Dendritic cell treated with granulocyte-macrophage colony-stimulating factor and Interleukin-4, amounts not matched to agents 40 ng/mL and 50 ng/mL, for 4 days (primary cell): ENCODE measurements around the gene FMC1.
"Not testable (repeated sequence)": the region's sequence is repeated elsewhere in the genome, so short reads cannot be mapped to it uniquely, and the experiment has no call there.

ENCODE experiments used
- H3K27ac Mint-ChIP-seq: one replicate; pipeline ENCODE4 v1.8.0; 2022; ENCODE audit warnings: mild to moderate bottlenecking, mixed read lengths
- H3K27me3 Mint-ChIP-seq: one replicate; pipeline ENCODE4 v1.8.0; 2022; ENCODE audit warnings: mild to moderate bottlenecking, mixed read lengths
- H3K36me3 Mint-ChIP-seq: one replicate; pipeline ENCODE4 v1.8.0; 2022; ENCODE audit warnings: low read depth, mixed read lengths
- H3K4me1 Mint-ChIP-seq: one replicate; pipeline ENCODE4 v1.8.0; 2022; ENCODE audit warnings: low read depth, mixed read lengths
- H3K4me3 Mint-ChIP-seq: one replicate; pipeline ENCODE4 v1.8.0; 2022; ENCODE audit warnings: mild to moderate bottlenecking, moderate library complexity, mixed read lengths
- H3K9me3 Mint-ChIP-seq: one replicate; pipeline ENCODE4 v1.8.0; 2022; ENCODE audit warnings: mixed read lengths
- intact Hi-C: fragments of 100-400 bp; cut with micrococcal nuclease; formaldehyde crosslinking; loops from one replicate; pipeline ENCODE4 v1.15.0; 2022

Gene FMC1

GRCh38 chr7:139330333-139331030 is 10.7 kb upstream of the FMC1 start:
- intact Hi-C loops: no loop called here
- no peaks in the 10 kb centered on the region for H3K36me3 Mint-ChIP-seq
- peaks cover 1% of the 10 kb centered on the region for H3K27me3 Mint-ChIP-seq
- no peak overlapping the region for H3K27ac Mint-ChIP-seq
- H3K4me1 Mint-ChIP-seq: no peaks in the 10 kb centered on the region
- H3K9me3 Mint-ChIP-seq: no peaks in the 10 kb centered on the region
- H3K4me3 Mint-ChIP-seq: no peak overlapping the region

DNA sequence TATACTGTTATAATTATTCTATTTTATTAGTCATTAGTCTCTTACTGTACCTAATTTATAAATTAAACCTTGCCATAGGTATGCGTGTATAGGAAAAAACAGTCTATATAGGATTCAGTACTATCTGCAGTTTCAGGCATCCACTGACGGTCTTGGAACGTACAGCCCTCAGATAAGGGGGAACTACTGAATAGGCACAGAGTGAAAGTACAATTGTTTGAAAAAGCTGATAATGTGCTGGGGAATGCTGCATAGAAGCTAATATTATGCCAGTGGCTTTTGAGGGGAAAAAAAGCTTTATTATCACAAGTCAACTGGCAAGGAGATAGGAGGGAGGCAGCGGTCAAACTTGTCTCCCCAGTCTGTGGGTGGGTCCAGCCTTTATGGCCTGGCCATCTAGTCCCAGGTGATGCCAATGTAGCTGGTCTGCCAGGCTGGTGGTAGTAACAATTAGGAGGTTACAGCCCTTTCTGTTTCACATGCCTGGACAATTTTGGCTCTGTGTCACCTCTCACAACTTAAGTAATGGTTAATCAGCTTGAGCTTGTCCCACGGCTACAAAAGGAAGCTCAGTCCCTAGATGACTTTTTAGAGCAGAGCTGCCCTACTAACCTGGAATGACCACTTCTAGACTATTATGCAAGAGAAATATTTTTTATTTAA is 8.3 kb upstream of the FMC1 start:
- peaks cover 1% of the 10 kb centered on the region for H3K27me3 Mint-ChIP-seq
- H3K27ac Mint-ChIP-seq: no peak overlapping the region
- no peaks in the 10 kb centered on the region for H3K36me3 Mint-ChIP-seq
- intact Hi-C loops: no loop called here
- H3K9me3 Mint-ChIP-seq: no peaks in the 10 kb centered on the region
- no peak overlapping the region for H3K4me3 Mint-ChIP-seq
- no peaks in the 10 kb centered on the region for H3K4me1 Mint-ChIP-seq

- H3K27ac Mint-ChIP-seq, H3K36me3 Mint-ChIP-seq, H3K4me3 Mint-ChIP-seq, H3K9me3 Mint-ChIP-seq, intact Hi-C loops, H3K4me1 Mint-ChIP-seq, H3K27me3 Mint-ChIP-seq: not testable (repeated sequence)
Observed at GRCh38 chr7:139333443-139333842, 7.7 kb upstream of the FMC1 start.

GRCh38 chr7:139334399-139335150 is 6.6 kb upstream of the FMC1 start:
- no peaks in the 10 kb centered on the region for H3K36me3 Mint-ChIP-seq
- H3K27ac Mint-ChIP-seq: no peak overlapping the region

DNA sequence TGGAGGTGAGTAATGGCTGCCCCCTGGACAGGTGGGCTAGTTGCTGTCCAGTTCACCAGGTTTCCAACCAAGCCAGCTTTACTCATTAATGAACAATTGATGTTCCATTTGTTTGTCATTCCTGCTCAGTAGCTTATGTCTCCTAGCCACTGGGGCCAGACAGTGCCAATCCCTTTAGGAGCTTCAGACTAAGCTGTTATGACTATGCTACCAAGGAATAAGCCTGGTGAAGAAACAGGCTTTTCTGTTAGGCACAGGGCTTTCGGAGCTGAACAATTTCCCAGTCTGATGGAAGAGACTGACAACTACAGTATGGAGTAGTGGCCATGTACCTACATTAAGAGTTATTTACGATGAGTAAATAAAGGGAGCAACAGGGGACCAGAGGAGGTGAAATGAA is 2.1 kb upstream of the FMC1 start:
- H3K9me3 Mint-ChIP-seq: no peaks in the 10 kb centered on the region

More at GRCh38 chr7:139334399-139335150, 6.6 kb upstream of the FMC1 start:
- H3K9me3 Mint-ChIP-seq: no peaks in the 10 kb centered on the region
- intact Hi-C loops: no loop called here
- H3K27me3 Mint-ChIP-seq: peaks cover 1% of the 10 kb centered on the region
- H3K4me1 Mint-ChIP-seq: peaks cover 4% of the 10 kb centered on the region
- H3K4me3 Mint-ChIP-seq: no peak overlapping the region

DNA sequence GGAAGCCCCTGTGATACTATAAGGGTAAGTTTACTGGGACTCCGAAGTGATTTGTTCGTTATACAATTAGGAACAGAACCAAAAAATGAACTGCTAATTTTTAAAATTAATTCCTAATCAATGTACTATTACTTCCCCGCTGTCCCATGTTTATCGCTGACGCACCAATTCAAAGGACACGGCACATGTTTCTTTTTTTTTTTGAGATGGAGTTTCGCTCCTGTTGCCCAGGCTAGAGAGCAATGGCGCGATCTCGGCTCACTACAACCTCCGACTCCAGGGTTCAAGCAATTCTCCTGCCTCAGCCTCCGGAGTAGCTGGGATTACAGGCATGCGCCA is 1.5 kb upstream of the FMC1 start:
- intact Hi-C loops: loop anchor here (2.0 kb wide), 2 partner anchors 109 to 231 kb away; partner anchors contain the start of genes UBN2 and ZC3HAV1
- H3K9me3 Mint-ChIP-seq: no peaks in the 10 kb centered on the region

More for the DNA sequence above, 2.1 kb upstream of the FMC1 start:
- intact Hi-C loops: no loop called here
- Mint-ChIP-seq H3K4me1 (peaks cover 21% of the 10 kb centered on the region), H3K27ac (peak overlapping the region; percentile 100), H3K36me3 (peaks cover 21% of the 10 kb centered on the region), H3K4me3 (peak overlapping the region; percentile 49), H3K27me3 (peaks cover under 1% of the 10 kb centered on the region)

DNA sequence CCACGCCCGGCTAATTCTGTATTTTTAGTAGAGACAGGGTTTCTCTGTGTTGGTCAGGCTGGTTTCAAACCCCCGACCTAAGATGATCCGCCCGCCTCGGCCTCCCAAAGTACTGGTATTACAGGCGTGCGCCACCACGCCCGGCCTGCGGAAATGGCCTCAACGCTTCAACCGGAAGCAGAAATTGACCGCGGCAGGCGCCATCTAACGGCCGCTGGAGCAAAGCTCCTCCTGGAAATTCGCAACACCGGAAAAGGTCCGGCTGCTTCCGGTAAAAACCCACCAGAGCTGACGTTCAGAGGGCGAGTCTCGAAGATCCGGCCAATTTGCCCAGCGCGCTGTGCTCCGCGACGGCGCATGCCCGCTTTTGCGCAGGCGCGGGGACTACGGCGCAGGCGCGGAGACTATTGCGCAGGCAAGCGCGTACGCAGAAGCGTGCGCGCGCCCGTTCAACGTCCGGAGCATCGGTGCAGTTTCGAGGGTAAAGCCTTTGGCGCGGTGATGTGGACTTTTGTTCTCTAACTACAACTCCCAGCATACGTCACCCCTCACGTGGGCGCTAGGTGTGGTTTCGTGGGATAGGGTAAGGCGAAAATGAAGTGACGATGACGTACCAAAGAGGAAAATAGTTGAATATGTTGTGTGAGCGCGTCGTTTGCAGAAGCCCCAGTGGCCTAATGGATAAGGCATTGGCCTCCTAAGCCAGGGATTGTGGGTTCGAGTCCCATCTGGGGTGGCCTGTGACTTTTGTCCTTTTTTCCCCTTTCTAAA is 915 bp upstream of the FMC1 start:
- intact Hi-C loops: loop anchor here (2.0 kb wide), 2 partner anchors 109 to 231 kb away; partner anchors contain the start of genes UBN2 and ZC3HAV1
- peaks cover 24% of the 10 kb centered on the region for H3K4me1 Mint-ChIP-seq
- H3K9me3 Mint-ChIP-seq: no peaks in the 10 kb centered on the region
- H3K27me3 Mint-ChIP-seq: no peaks in the 10 kb centered on the region
- H3K27ac Mint-ChIP-seq: peak overlapping the region; percentile 100
- peaks cover 21% of the 10 kb centered on the region for H3K36me3 Mint-ChIP-seq
- H3K4me3 Mint-ChIP-seq: peak overlapping the region; percentile 86

More for the DNA sequence above, 1.5 kb upstream of the FMC1 start:
- H3K27ac Mint-ChIP-seq: peak overlapping the region; percentile 100
- peaks cover 21% of the 10 kb centered on the region for H3K4me1 Mint-ChIP-seq
- H3K4me3 Mint-ChIP-seq: peak overlapping the region; percentile 86
- H3K36me3 Mint-ChIP-seq: peaks cover 21% of the 10 kb centered on the region
- H3K27me3 Mint-ChIP-seq: no peaks in the 10 kb centered on the region

GRCh38 chr7:139340808-139341057 is 404 bp upstream of the FMC1 start:
- Mint-ChIP-seq H3K27ac (peak overlapping the region; percentile 100), H3K9me3 (no peaks in the 10 kb centered on the region), H3K27me3 (no peaks in the 10 kb centered on the region), H3K4me3 (peak overlapping the region; percentile 86), H3K4me1 (peaks cover 28% of the 10 kb centered on the region), H3K36me3 (peaks cover 21% of the 10 kb centered on the region)
- intact Hi-C loops: loop anchor here (1.0 to 2.0 kb wide), 3 partner anchors 19 to 232 kb away; partner anchors contain the start of genes LUC7L2, UBN2 and ZC3HAV1

- Mint-ChIP-seq H3K9me3 (no peaks in the 10 kb centered on the region), H3K36me3 (peaks cover 30% of the 10 kb centered on the region), H3K4me1 (peaks cover 28% of the 10 kb centered on the region), H3K27me3 (no peaks in the 10 kb centered on the region), H3K4me3 (peak overlapping the region; percentile 86), H3K27ac (peak overlapping the region; percentile 100)
- intact Hi-C loops: loop anchor here (1.0 to 2.0 kb wide), 3 partner anchors 18 to 233 kb away; partner anchors contain the start of genes LUC7L2, UBN2 and ZC3HAV1
Observed at GRCh38 chr7:139341776-139342226, 664 bp downstream of the FMC1 start.

- Mint-ChIP-seq H3K4me1 (peaks cover 24% of the 10 kb centered on the region), H3K27ac (no peak overlapping the region), H3K4me3 (no peak overlapping the region), H3K27me3 (no peaks in the 10 kb centered on the region), H3K9me3 (no peaks in the 10 kb centered on the region), H3K36me3 (peaks cover 59% of the 10 kb centered on the region)
- intact Hi-C loops: no loop called here
Observed at GRCh38 chr7:139345042-139345441, 3.9 kb downstream of the FMC1 start.

GRCh38 chr7:139351027-139351426 is 9.9 kb downstream of the FMC1 start:
- Mint-ChIP-seq H3K4me1 (peaks cover 20% of the 10 kb centered on the region), H3K27me3 (no peaks in the 10 kb centered on the region), H3K27ac (no peak overlapping the region), H3K36me3 (peaks cover 69% of the 10 kb centered on the region), H3K9me3 (no peaks in the 10 kb centered on the region), H3K4me3 (no peak overlapping the region)
- intact Hi-C loops: no loop called here

DNA sequence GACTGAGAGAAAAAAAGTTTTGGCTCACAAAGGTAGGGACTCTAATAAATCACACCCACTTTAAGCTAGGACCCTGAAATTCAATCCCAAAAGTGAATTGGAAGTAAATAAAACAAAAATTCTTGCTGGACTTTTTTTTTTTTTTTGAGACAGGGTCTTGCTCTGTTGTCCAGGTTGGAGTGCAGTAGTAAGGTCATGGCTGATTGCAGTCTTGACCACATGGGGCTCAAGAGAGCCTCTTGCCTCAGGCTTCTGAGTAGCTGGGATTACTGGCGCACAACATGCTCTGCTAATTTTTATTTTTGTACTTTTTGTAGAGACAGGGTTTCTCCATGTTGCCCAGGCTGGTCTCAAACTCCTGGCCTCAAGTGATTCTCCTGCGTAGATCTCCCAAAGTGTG is 13.6 kb downstream of the FMC1 start:
- no peaks in the 10 kb centered on the region for H3K27me3 Mint-ChIP-seq
- H3K9me3 Mint-ChIP-seq: no peaks in the 10 kb centered on the region
- peaks cover 20% of the 10 kb centered on the region for H3K4me1 Mint-ChIP-seq
- no peak overlapping the region for H3K4me3 Mint-ChIP-seq
- peaks cover 46% of the 10 kb centered on the region for H3K36me3 Mint-ChIP-seq
- no peak overlapping the region for H3K27ac Mint-ChIP-seq
- intact Hi-C loops: no loop called here

GRCh38 chr7:139355320-139355719 is 14.2 kb downstream of the FMC1 start:
- intact Hi-C loops: no loop called here
- Mint-ChIP-seq H3K27me3 (no peaks in the 10 kb centered on the region), H3K4me1 (peaks cover 20% of the 10 kb centered on the region), H3K36me3 (peaks cover 46% of the 10 kb centered on the region), H3K9me3 (no peaks in the 10 kb centered on the region), H3K4me3 (no peak overlapping the region), H3K27ac (no peak overlapping the region)
